Measurements from ENCODE around the gene OR7A5.
A peak's percentile ranks its signal among the peaks of the same experiment; 100 is the strongest.

Gene OR7A5

GRCh38 chr19:14835011-14835410 lies at the start of gene OR7A5, which contains the start of gene OR7C1:
Gene OR7A5 (minus strand): TSS chr19:14835185. CDS start chr19:14828241, 6,944 bp downstream.
Gene OR7C1 (minus strand): TSS chr19:14835185. CDS start chr19:14800136, 35,049 bp downstream.
- TF ChIP-seq, protein P1, sequence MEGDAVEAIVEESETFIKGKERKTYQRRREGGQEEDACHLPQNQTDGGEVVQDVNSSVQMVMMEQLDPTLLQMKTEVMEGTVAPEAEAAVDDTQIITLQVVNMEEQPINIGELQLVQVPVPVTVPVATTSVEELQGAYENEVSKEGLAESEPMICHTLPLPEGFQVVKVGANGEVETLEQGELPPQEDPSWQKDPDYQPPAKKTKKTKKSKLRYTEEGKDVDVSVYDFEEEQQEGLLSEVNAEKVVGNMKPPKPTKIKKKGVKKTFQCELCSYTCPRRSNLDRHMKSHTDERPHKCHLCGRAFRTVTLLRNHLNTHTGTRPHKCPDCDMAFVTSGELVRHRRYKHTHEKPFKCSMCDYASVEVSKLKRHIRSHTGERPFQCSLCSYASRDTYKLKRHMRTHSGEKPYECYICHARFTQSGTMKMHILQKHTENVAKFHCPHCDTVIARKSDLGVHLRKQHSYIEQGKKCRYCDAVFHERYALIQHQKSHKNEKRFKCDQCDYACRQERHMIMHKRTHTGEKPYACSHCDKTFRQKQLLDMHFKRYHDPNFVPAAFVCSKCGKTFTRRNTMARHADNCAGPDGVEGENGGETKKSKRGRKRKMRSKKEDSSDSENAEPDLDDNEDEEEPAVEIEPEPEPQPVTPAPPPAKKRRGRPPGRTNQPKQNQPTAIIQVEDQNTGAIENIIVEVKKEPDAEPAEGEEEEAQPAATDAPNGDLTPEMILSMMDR (conservative IDR thresholded peaks at IDR 0.05): no peak
- no peak within 1 kb of the TSS for H3K27ac ChIP-seq

GRCh38 chr19:14871619-14872230 lies 36.7 kb upstream of the OR7A5 start:
- TF ChIP-seq, protein P1 (conservative IDR thresholded peaks at IDR 0.05): peak; percentile 89
- no peak overlapping the region for H3K27ac ChIP-seq

GRCh38 chr19:14868497-14868896 lies 33.5 kb upstream of the OR7A5 start:
- H3K27ac ChIP-seq: no peak overlapping the region
- TF ChIP-seq, protein P1 (conservative IDR thresholded peaks at IDR 0.05): no peak

GRCh38 chr19:14848822-14849221 lies 13.8 kb upstream of the OR7A5 start, which contains the start of gene OR7A10:
Gene OR7A10 (minus strand): TSS chr19:14848922. CDS start chr19:14841877, 7,045 bp downstream.
- TF ChIP-seq, protein P1 (conservative IDR thresholded peaks at IDR 0.05): no peak
- no peak within 1 kb of the TSS for H3K27ac ChIP-seq

GRCh38 chr19:14843578-14843977 lies 8.6 kb upstream of the OR7A5 start:
- no peak overlapping the region for H3K27ac ChIP-seq
- TF ChIP-seq, protein P1 (conservative IDR thresholded peaks at IDR 0.05): no peak

DNA sequence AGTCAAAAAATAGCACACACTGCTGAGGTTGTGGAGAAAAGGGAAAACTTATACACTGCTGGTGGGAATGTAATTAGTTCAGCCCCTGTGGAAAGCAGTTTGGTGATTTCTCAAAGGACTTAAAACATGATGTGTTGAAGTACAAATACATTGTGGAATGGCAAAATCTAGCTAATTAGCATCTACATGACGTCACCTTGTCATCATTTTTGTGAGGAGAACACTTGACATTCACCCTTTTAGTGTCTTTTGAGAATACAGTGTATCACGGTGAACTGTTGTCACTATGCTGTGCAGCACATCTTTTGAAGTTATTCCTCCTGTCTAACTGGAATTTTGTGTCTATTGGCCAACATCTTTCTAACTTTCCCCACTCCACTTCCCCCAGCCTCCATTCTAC lies 8.2 kb upstream of the OR7A5 start:
- TF ChIP-seq, protein P1 (conservative IDR thresholded peaks at IDR 0.05): no peak
- no peak overlapping the region for H3K27ac ChIP-seq

- TF ChIP-seq, protein P1 (conservative IDR thresholded peaks at IDR 0.05): no peak
- H3K27ac ChIP-seq: no peak overlapping the region
Measured at GRCh38 chr19:14840206-14840605, 5.2 kb upstream of the OR7A5 start.

All from VCaP (cell line).